Panc1 (cell line): ENCODE results near the gene MRGPRX2. TPM values are rescaled to one million over a fixed set of nuclear protein-coding genes. Genes with fewer than 3 reads are reported as not detected.

Source experiments
- ATAC-seq: fragments of 200-7000 bp; cut with Tn5 transposase; 2 replicates; pipeline ENCODE4 v1.9.1; 2020; ENCODE audit warnings: mild to moderate bottlenecking, moderate library complexity
- BruUV-seq: library from RNA; stranded (reverse); fragments of 400-500 nt; replicated peaks from 2 replicates; lab custom pipeline; 2021; lab: Mats Ljungman, UMichigan
- CTCF ChIA-PET: fragments of 300-600 bp; sonication (Branson Sonifier 250); formaldehyde crosslinking; loops from one replicate; lab custom pipeline; 2022; ENCODE audit warnings: antibody characterized with exemption; lab: Charles Lee
- POLR2A ChIA-PET: fragments of 300-600 bp; sonication (Branson Sonifier 250); formaldehyde crosslinking; loops from one replicate; lab custom pipeline; 2022; ENCODE audit warnings: antibody characterized with exemption; lab: Charles Lee
- DNase-seq: peaks from one replicate; pipeline ENCODE4 v3.0.0-alpha.2; 2010; ENCODE audit warnings: low read depth, low spot score
- H3K27ac ChIP-seq: 2 replicates; pipeline ENCODE4 v1.5.1; 2011; ENCODE audit warnings: mild to moderate bottlenecking, low read length, inconsistent platforms
- H3K27me3 ChIP-seq: fragments of 200-500 bp; sonication (Bioruptor generic); 2 replicates; pipeline ENCODE4 v1.6.0; 2014; ENCODE audit warnings: low read length, inconsistent platforms; ENCODE audit not compliant: control insufficient read depth, insufficient read depth
- H3K36me3 ChIP-seq: fragments of 200-500 bp; sonication (Bioruptor generic); 2 replicates; pipeline ENCODE4 v1.5.1; 2014; ENCODE audit warnings: inconsistent platforms, mild to moderate bottlenecking, low read length, moderate library complexity; ENCODE audit not compliant: control insufficient read depth, insufficient read depth
- H3K4me1 ChIP-seq: 2 replicates; pipeline ENCODE4 v1.5.1; 2011; ENCODE audit warnings: inconsistent platforms, mild to moderate bottlenecking, low read length, moderate library complexity; ENCODE audit not compliant: control insufficient read depth, insufficient read depth
- H3K4me3 ChIP-seq, 2 experiments: 2 replicates each; pipeline ENCODE4 v1.5.1; 2011 to 2012; ENCODE audit warnings: low read depth in 2 of 2, low read length in 2 of 2, mild to moderate bottlenecking in 2 of 2, inconsistent platforms in 1 of 2, moderate library complexity in 1 of 2
- H3K9me3 ChIP-seq: fragments of 200-500 bp; sonication (Bioruptor generic); 2 replicates; pipeline ENCODE4 v1.5.1; 2014; ENCODE audit warnings: low read depth, mild to moderate bottlenecking, inconsistent platforms, low read length, moderate library complexity; ENCODE audit not compliant: control insufficient read depth, insufficient read depth
- CTCF ChIP-seq: fragments of 450-650 bp; IDR thresholded peaks from 2 replicates; pipeline ENCODE4 v1.5.1; 2017; ENCODE audit warnings: mild to moderate bottlenecking
- POLR2AphosphoS5 ChIP-seq: IDR thresholded peaks from 2 replicates; pipeline ENCODE4 v1.6.1; 2012; ENCODE audit warnings: mild to moderate bottlenecking, low read depth, low read length, moderate library complexity
- REST ChIP-seq, 2 experiments: IDR thresholded peaks; 2 replicates each; pipeline ENCODE4 v1.6.1; 2011 to 2012; ENCODE audit warnings: low read depth in 2 of 2, control low read depth in 1 of 2, low read length in 1 of 2, mild to moderate bottlenecking in 1 of 2, moderate library complexity in 1 of 2; ENCODE audit not compliant: insufficient read depth in 1 of 2
- SIN3A ChIP-seq: IDR thresholded peaks from 2 replicates; pipeline ENCODE4 v1.6.1; 2012; ENCODE audit warnings: low read depth, mild to moderate bottlenecking, low read length, moderate library complexity, borderline replicate concordance; ENCODE audit not compliant: insufficient read depth
- TCF7L2 ChIP-seq: IDR thresholded peaks from 2 replicates; pipeline ENCODE4 v1.6.1; 2011; ENCODE audit warnings: mild to moderate bottlenecking, low read depth, low read length, inconsistent platforms
- in situ Hi-C: cut with HindIII; loops from 2 replicates; pipeline ENCODE4 v1.10.0; 2016; ENCODE audit warnings: low sequenced_read_pairs, low pct_unique_long_range_greater_than_20kb
- intact Hi-C: fragments of 100-400 bp; cut with micrococcal nuclease; formaldehyde crosslinking; loops from one replicate; pipeline ENCODE4 v1.10.0; 2022; ENCODE audit not compliant: unreplicated experiment
- total RNA-seq: library from RNA; stranded (reverse); gene quantifications from one replicate; pipeline ENCODE4 v1.2.1, GENCODE V29; 2021; ENCODE audit not compliant: unreplicated experiment

MRGPRX2 gene
- total RNA-seq, 1 experiment from 2014 or later: not detected

GRCh38 chr11:19071255-19071654, 10.7 kb upstream of the MRGPRX2 start:
- Histone ChIP-seq H3K4me3 (peak overlapping the region; percentile 12 to 40; a peak in 3 of 4 replicates), H3K27ac (no peak overlapping the region), H3K27me3 (no peaks in the 10 kb centered on the region; the same call in 1 of the 2 replicates), H3K4me1 (no peaks in the 10 kb centered on the region; the same call in 1 of the 2 replicates), H3K9me3 (no peaks in the 10 kb centered on the region), H3K36me3 (no peaks in the 10 kb centered on the region)
- ChIA-PET CTCF (interaction anchor here (0.6 to 1.1 kb wide), 12 partner anchors 10 to 492 kb away, joined by 3 to 10 read pairs (median 4); partner anchors contain the start of gene MRGPRX2), POLR2A (interaction anchor here (0.7 kb wide), 1 partner anchor 18 kb away, joined by 3 read pairs; no protein-coding TSS in a partner anchor)
- no TSS peak for BruUV-seq
- peak; percentile 73 for DNase-seq
- peak; percentile 95 for ATAC-seq
- intact Hi-C loops: loop anchor here (2.0 to 5.0 kb wide), 2 partner anchors 186 to 482 kb away; no protein-coding TSS in a partner anchor
- peak; percentile 98 for TF ChIP-seq CTCF
- TF ChIP-seq POLR2AphosphoS5: no peak
- in situ Hi-C loops: no loop called here

- Histone ChIP-seq H3K27me3 (peaks cover 6% of the 10 kb centered on the region), H3K4me1 (no peaks in the 10 kb centered on the region), H3K36me3 (no peaks in the 10 kb centered on the region), H3K27ac (no peak overlapping the region), H3K9me3 (no peaks in the 10 kb centered on the region), H3K4me3 (no peak overlapping the region)
- in situ Hi-C loops: no loop called here
- intact Hi-C loops: no loop called here
- TF ChIP-seq REST (IDR thresholded peaks at IDR 0.05; ENCODE audit: insufficient read depth in 1 of 2, low read depth in 2 of 2, low read length in 1 of 2) (no peak), POLR2AphosphoS5 (no peak), CTCF (no peak), TCF7L2 (no peak), SIN3A (no peak)
- ChIA-PET CTCF (no interaction called here), POLR2A (no interaction called here)
- no TSS peak for BruUV-seq
- DNase-seq (no peak), ATAC-seq (no peak)
Measured at GRCh38 chr11:19059833-19060232, 684 bp downstream of the MRGPRX2 start.
